Testis (tissue), 3 donors: ENCODE data around the gene SIAH1. TPM values are rescaled to one million over a fixed set of nuclear protein-coding genes. Genes with fewer than 3 reads are reported as not detected.

Experiments used
- DNase-seq: peaks from one replicate; pipeline ENCODE4 v3.0.0-alpha.2; 2019
- H3K27ac ChIP-seq, 2 donors: fragments of 200-600 bp; sonication (generic); one replicate each; pipeline ENCODE4 v1.5.1; 2019
- H3K27me3 ChIP-seq: fragments of 200-600 bp; sonication (generic); one replicate; pipeline ENCODE4 v1.5.1; 2019
- H3K36me3 ChIP-seq: fragments of 200-600 bp; sonication (generic); one replicate; pipeline ENCODE4 v1.5.1; 2017; ENCODE audit warnings: low read depth; ENCODE audit errors: missing control alignments
- H3K4me1 ChIP-seq: fragments of 200-600 bp; sonication (generic); one replicate; pipeline ENCODE4 v1.5.1; 2019
- H3K4me3 ChIP-seq, 2 donors: fragments of 200-600 bp; sonication (generic); one replicate each; pipeline ENCODE4 v1.5.1; 2017 to 2019
- H3K9me3 ChIP-seq: fragments of 200-600 bp; sonication (generic); one replicate; pipeline ENCODE4 v1.5.1; 2017
- POLR2A ChIP-seq: fragments of 450-650 bp; IDR thresholded peaks from one replicate; pipeline ENCODE4 v1.6.1; 2017; ENCODE audit warnings: antibody characterized with exemption, mild to moderate bottlenecking, moderate library complexity
- WGBS, 2 donors: methylation state at CpG; one replicate each; pipeline ENCODE4 v1.1.5; 2018; 5-methylcytosine and 5-hydroxymethylcytosine counted together
- intact Hi-C: fragments of 100-400 bp; cut with DNase I; formaldehyde crosslinking; loops from one replicate; pipeline ENCODE4 v1.15.1; 2023; ENCODE audit warnings: low total_unique reads
- polyA plus RNA-seq: library from polyadenylated mRNA; stranded (reverse); fragments of 350-450 nt; fragmentation: Illumina TruSeq; extraction: RNeasy Lipid Tissue Mini Kit (QIAGEN cat#74804); gene quantifications from one replicate; pipeline ENCODE4 v1.2.3, GENCODE V29; 2014; ENCODE audit warnings: low read depth, low replicate concordance; ENCODE audit not compliant: insufficient read depth
- total RNA-seq, 2 donors: library from RNA; depleted of rRNA; stranded (reverse); fragments of >200 nt; gene quantifications; one replicate each; pipeline ENCODE4 v1.2.3, GENCODE V29; 2016
- TF ChIP-seq, protein P1 (sequence below), 3 experiments: fragments of 450-650 bp in 2 of 3; fragments of 200-600 bp in 1 of 3; sonication (generic) in 1 of 3; IDR thresholded peaks; one replicate each; pipeline ENCODE4 v1.5.1; 2016 to 2019; ENCODE audit warnings: antibody characterized with exemption in 3 of 3, mild to moderate bottlenecking in 2 of 3, moderate library complexity in 1 of 3

The SIAH1 gene
- total and polyA plus RNA-seq, 3 donors from 2014 or later: 48.2 to 60.3 (median 53.7) TPM

DNA sequence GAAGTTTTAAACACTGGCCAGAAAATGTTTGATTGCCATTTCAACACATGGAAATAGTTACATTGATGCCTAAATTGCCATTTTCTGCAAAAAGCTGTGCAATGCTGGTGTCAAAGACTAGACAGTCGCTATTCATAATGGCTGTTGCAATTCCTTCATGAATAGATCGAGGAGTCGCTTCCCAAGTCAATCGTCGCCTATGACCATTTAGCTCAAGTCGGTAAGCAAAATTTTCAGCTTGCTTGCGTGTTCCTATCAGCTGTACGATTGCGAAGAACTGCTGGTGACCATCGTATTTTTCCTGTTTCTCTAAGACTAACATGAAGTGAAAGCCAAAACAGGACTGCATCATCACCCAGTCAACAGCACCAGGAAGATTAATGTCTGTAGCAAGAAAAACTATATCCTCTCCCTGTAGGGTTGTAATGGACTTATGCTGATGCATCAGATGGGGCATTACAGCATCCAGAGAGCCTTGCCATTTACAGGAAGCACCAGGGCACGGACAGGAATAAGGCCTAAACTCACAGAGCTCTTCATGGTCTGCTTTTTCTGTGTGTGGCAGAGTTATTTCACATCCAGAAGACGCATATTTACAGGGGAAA lies 23.6 kb downstream of the SIAH1 start:
- no peaks in the 10 kb centered on the region for H3K9me3 ChIP-seq
- no peaks in the 10 kb centered on the region for H3K36me3 ChIP-seq
- no peak overlapping the region for H3K27ac ChIP-seq
- TF ChIP-seq POLR2A: no peak
- TF ChIP-seq, protein P1, sequence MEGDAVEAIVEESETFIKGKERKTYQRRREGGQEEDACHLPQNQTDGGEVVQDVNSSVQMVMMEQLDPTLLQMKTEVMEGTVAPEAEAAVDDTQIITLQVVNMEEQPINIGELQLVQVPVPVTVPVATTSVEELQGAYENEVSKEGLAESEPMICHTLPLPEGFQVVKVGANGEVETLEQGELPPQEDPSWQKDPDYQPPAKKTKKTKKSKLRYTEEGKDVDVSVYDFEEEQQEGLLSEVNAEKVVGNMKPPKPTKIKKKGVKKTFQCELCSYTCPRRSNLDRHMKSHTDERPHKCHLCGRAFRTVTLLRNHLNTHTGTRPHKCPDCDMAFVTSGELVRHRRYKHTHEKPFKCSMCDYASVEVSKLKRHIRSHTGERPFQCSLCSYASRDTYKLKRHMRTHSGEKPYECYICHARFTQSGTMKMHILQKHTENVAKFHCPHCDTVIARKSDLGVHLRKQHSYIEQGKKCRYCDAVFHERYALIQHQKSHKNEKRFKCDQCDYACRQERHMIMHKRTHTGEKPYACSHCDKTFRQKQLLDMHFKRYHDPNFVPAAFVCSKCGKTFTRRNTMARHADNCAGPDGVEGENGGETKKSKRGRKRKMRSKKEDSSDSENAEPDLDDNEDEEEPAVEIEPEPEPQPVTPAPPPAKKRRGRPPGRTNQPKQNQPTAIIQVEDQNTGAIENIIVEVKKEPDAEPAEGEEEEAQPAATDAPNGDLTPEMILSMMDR (IDR thresholded peaks at IDR 0.05): no peak
- H3K4me3 ChIP-seq: no peak overlapping the region
- intact Hi-C loops: no loop called here
- no peaks in the 10 kb centered on the region for H3K27me3 ChIP-seq
- WGBS, 2 donors: 79 to 81% methylated on average over 12 of the region's 12 CpGs
- no peak for DNase-seq
- H3K4me1 ChIP-seq: peaks cover 6% of the 10 kb centered on the region

DNA sequence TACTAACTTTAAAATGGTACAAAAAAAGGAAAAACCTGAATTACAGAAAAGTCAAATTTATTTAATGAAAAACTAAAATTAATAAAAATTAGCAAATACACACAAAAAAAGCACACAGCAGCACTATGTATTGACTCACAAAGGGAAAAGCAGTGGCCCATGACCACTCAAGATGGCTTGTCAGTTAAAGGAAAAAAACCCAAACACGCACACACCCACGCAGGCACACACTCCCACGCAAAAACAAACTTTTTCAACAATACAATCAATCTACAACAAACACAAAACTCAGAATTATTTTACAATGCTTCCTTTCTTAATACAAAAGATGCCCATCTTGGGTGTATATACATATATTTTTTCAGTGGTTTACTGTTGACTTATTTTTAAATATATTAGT lies 24.2 kb downstream of the SIAH1 start:
- intact Hi-C loops: no loop called here
- no peak for DNase-seq
- no peak overlapping the region for H3K27ac ChIP-seq
- TF ChIP-seq, protein P1 (IDR thresholded peaks at IDR 0.05): no peak
- no peak for TF ChIP-seq POLR2A
- no peaks in the 10 kb centered on the region for H3K36me3 ChIP-seq
- no peaks in the 10 kb centered on the region for H3K9me3 ChIP-seq
- 48 to 54% methylated on average over 3 of the region's 3 CpGs for WGBS, 2 donors
- no peaks in the 10 kb centered on the region for H3K4me1 ChIP-seq
- no peak overlapping the region for H3K4me3 ChIP-seq
- no peaks in the 10 kb centered on the region for H3K27me3 ChIP-seq

DNA sequence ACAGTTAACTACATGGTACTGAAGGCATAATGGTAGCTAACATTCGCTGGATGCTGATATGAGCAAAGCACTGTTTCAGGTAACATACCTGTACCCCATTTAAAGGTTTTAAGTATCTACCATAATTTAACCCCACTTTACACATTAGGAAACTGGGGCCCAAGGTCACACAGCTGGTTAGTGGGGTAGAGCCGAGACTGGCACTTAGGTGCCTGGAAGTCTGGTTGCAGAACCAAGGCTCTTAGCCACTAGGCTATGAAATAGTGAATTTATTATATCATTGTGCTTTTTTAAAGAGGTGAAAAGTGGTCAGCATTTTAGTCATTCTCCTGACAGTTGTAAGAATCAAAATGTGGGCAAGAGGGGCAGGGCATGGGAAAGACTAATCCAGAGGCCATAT lies 25.2 kb downstream of the SIAH1 start:
- TF ChIP-seq, protein P1 (IDR thresholded peaks at IDR 0.05): no peak
- TF ChIP-seq POLR2A: no peak
- WGBS, 2 donors: 86 to 94% methylated on average over 2 of the region's 2 CpGs
- intact Hi-C loops: loop anchor here (10.0 kb wide), 1 partner anchor 265 kb away; no protein-coding TSS in a partner anchor

DNA sequence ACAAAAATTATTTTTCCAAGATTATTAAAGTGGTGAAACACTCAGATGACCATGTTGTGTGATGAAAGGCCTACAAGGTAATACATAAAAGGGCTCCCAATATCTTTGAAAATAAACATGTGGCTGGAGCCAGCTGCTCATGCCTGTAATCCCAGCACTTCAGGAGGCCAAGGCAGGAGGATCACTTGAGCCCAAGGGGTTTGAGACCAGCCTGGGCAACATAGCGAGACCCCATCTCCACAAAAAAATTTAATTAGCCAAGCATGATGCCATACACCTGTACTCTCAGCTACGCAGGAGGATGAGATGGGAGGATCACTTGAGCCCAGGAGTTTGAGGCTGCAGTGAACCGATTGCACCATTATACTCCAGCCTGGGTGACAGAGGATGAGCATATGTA lies 26.8 kb downstream of the SIAH1 start:
- intact Hi-C loops: loop anchor here (10.0 kb wide), 1 partner anchor 266 kb away; no protein-coding TSS in a partner anchor
- H3K27ac ChIP-seq: no peak overlapping the region
- H3K36me3 ChIP-seq: no peaks in the 10 kb centered on the region
- H3K4me3 ChIP-seq: no peak overlapping the region
- no peaks in the 10 kb centered on the region for H3K9me3 ChIP-seq
- 94 to 96% methylated on average over 3 of the region's 3 CpGs for WGBS, 2 donors
- H3K4me1 ChIP-seq: no peaks in the 10 kb centered on the region
- H3K27me3 ChIP-seq: no peaks in the 10 kb centered on the region
- no peak for DNase-seq
- TF ChIP-seq, protein P1 (IDR thresholded peaks at IDR 0.05): no peak
- TF ChIP-seq POLR2A: no peak

More for the DNA sequence above, 25.2 kb downstream of the SIAH1 start:
- H3K27ac ChIP-seq: no peak overlapping the region
- DNase-seq: no peak
- no peaks in the 10 kb centered on the region for H3K27me3 ChIP-seq
- H3K36me3 ChIP-seq: no peaks in the 10 kb centered on the region
- no peak overlapping the region for H3K4me3 ChIP-seq
- no peaks in the 10 kb centered on the region for H3K9me3 ChIP-seq
- H3K4me1 ChIP-seq: no peaks in the 10 kb centered on the region
